ENCODE results near the gene HSD11B2.
A peak's percentile ranks its signal among the peaks of the same experiment; 100 is the strongest.
"Not testable (repeated sequence)": the region's sequence is repeated elsewhere in the genome, so short reads cannot be mapped to it uniquely, and the experiment has no call there.

The HSD11B2 gene

DNA sequence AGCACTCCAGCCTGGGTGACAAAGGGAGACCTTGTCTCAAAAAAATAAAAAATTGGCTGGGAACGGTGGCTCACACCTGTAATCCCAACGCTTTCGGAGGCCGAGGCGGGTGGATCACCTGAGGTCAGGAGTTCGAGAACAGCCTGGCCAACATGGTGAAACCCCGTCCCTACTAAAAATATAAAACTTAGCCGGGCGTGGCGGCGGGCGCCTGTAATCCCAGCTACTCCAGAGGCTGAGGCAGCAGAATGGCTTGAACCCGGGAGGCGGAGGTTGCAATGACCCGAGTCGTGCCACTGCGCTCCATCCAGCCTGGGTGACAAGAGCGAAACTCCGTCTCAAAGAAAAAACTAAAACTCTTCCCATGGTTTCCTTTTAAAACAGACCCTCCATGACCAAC, 15.5 kb upstream of the HSD11B2 start:
- not testable (repeated sequence) for DNase-seq (ENCODE audit: low spot score)

DNA sequence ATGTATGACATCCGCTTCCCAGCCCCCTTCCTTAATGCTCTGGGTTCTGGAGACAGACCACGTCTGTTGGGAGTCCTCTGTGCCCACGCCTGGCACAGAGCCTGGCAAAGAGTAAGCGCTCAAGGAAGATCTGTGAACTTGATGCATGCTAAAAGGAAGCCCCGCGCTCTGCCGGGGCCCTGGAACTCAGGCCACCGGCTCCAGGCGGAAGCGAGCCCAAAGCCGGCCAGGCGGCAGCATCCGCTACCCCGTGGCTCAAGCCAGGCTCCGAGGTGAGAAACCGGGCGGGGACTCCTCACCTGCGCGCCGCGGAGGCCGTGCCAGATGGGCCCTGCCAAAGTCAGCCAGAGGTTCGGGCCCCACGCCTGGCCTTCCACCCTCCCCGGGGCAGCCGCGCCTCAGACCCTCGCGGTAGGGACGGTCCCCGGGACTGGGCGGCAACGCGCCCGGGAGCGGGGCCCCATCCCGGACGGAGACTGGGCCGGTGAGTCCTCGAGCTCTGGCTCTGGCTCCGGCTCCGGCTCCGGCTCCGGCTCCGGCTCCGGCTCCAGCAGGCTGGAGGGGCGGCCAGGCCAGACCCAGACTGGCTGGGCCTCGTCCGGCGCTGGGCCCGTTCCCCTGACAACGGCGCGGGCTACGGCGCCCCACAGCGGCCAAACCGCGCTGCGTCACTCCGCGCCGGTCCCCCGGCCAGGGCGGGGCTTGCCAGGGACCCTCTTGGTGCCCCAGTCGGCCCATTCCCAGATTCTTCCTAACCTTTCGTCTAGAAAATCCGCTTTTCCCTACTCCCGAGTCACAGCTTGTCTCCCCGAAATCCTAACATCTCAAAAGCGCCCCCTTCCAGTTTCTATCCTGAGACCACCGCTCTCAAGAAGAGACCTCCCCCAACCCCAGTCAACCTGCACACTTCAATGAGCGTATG, 14.8 kb upstream of the HSD11B2 start, which contains the start of gene ZDHHC1:
TSS of gene ZDHHC1 (minus strand) at position 606 of the 922 bp plus-strand sequence. CDS start 8,702 bp downstream, outside the sequence.
- DNase-seq (ENCODE audit: low spot score): peak; percentile 94

DNA sequence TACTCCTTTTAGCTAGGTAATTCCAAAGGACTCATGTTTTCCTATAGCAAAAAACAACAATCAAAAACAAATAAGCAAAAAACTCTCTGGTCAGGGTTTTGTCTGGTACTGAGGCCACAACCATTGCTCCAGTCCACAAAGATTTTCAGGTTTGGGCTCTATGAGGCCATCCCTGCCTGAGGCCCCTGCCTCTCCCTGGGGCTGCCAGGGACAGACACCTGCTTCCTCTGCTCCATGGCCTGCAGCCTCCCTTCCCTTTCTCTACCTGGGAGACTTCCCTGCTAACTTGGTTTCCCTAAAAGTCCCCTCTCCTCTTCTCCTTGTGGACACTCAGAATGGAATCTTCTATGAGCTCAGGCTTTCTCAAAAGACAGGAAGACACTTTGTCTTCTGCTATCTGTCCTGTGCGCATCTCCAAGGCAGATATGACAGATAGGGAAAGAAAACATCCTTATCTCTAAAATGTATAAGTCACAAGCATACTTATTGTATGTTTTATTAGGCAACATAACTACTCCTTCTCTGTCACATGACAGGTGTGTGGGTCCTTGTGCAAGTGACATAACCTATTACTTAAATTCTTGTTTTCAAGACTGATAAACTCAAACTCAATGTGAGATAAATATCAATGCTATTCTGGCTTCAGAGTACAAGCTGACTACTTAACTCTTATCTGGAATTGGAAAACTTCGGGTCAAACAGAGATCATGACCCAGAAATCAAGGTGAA, 13.4 kb upstream of the HSD11B2 start:
- DNase-seq (ENCODE audit: low spot score): no peak

DNA sequence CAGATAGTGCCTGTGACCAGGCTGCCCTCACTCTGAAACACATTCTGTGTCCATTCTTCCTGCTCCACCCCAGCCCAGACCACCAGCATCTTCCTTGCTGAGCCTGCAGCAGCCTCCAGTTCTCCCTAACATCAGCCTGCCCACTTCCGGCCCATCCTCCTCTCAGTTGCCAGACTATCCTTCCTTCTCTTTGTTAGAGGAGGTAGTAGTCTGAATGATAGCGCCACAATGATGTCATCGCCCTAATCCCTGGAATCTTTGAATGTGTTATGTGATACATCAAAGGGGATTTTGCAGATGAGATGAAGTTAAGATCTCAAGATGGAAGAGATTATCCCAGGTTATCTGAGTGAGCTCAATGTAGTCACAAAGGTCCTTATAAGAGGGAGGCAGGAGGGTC, 11.4 kb upstream of the HSD11B2 start:
- no peak for DNase-seq (ENCODE audit: low spot score)

DNA sequence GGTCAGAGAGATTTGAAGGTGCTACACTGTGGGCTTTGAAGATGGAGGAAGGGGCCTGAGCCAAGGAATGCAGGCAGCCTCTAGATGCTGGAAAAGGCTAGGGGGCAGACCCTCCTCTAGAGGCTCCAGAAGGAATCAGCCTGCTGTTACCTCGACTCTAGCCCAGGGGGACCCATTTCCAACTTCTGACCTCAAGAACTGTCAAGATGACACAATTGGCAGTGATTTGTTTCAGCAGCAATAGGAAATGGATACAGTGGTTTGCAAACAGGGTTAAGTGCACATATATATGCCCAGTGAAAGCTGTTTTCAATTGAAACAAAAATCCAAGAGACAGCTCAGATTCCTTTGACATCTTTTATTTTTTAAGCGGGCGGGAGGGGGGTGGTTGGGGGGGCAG, 11.0 kb upstream of the HSD11B2 start:
- DNase-seq (ENCODE audit: low spot score): no peak

DNA sequence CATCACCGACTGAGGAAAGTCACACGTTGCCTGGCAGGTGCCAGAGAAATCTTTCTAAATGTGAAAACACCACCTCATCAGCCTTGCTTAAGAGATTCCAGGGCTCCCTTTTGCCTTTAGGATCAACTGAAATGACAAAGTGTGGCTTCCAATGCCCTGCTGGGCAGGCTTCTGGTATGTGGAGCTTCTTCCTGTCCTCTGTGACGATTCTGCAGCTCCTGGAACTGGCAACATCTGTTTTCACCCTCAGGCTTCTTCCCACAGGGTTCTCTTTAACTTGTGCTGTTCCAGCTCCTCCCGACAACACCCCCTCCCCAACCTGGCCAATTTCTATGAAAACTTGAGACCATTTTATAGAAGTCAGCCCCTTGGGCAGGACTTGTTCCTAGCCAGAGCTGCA, 9.9 kb upstream of the HSD11B2 start:
- no peak for DNase-seq (ENCODE audit: low spot score)

DNA sequence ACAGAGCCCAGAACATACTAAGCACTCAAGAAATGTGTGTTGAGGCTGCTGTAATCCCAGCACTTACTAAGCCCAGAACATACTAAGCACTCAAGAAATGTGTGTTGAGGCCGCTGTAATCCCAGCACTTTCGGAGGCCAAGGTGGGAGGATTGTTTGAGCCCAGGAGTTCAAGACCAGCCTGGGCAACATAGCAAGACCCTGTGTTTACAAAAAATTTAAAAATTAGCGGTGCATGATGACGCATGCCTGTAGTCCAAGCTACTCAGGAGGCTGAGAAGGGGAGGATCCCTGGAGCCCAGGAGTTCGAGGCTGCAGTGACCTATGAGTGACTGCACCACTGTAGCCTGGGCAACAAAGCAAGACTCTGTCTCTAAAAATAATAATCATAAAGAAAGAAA, 7.9 kb upstream of the HSD11B2 start:
- DNase-seq (ENCODE audit: low spot score): no peak

DNA sequence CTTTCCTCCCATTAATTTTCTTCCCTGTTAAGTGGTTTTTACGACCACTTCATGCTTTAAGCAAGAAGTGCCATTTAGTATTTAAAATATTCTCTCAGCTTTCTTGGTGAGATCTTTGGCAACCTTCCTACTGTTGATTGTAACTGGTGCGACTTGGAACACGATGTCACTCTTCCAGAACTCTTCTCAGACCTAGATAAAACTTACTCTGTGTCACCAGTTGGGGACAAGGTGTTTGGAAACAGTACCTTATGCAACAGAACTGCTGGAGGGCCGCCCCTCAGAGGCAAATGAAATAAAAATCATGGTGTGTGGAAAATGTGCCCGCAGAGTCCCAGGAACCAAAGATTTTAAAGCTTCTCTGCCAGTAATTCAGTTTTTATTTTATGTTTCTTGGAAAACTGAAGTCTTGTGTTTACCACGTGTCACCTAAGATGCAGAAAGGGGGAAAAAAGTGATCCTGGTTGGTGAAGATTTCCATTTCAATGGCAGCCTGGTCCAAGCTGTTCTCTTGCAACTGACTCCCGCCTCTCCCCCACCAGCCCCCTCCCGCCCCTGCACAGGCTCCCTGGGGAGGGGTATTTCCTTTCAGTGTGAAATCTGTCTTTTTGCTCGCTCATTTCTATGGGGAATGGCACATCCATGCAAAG, 7.2 kb upstream of the HSD11B2 start:
- no peak for DNase-seq (ENCODE audit: low spot score)

DNA sequence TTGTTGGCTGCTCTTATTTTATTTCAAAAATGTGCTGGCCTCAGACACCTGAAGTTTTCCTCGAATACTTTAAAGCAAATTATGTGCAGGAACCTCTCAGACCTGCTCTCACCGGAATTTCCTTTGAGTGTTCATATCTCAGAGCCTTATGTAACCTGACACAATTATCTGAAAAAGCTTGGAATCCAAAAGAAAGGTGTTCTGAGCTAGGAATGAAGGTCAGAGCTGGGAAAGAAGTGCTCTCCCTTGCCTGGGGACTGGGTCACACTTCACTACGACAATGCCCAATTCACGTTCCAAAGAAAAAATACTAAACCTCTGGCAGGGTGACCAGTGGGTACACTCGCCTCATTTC, 6.7 kb upstream of the HSD11B2 start:
- no peak for DNase-seq (ENCODE audit: low spot score)

DNA sequence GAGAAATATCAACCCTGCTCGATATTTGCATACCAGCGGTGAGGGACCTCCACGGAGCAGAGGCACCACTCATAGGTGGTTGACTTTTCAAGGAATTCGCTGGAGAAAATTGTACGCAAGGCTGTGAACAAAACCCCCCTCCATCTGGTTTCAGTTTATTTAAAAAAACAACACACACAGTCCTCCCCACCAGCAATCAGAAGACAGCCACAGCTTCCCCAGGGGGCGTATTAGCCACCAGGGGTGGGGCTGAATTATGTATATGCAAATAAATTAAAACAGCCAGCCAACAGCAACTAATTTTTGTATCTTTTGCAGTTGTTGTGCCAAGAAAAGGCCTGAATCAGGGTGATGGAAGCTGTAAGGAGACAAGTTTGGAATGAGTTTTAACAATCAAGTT, 5.9 kb upstream of the HSD11B2 start:
- DNase-seq (ENCODE audit: low spot score): no peak

DNA sequence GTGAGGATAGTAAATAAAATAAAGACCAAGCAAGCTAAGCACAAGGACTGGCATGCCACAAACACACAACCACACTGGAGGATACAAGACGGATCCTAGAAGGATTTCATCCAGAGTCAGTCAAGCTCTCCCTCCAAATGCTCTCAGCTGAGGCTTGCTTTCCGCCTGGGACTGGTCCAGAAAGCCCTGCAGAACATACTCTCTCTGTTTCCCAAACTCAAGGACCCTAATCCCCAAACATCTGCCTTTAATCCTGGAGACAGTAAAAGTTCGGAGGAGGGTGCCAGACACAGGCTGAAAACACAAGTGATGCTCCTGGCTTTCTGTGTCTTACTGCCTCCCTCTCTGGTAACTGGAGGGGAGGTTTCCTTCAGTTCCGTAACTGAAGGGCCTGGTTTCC, 5.3 kb upstream of the HSD11B2 start:
- DNase-seq (ENCODE audit: low spot score): no peak

DNA sequence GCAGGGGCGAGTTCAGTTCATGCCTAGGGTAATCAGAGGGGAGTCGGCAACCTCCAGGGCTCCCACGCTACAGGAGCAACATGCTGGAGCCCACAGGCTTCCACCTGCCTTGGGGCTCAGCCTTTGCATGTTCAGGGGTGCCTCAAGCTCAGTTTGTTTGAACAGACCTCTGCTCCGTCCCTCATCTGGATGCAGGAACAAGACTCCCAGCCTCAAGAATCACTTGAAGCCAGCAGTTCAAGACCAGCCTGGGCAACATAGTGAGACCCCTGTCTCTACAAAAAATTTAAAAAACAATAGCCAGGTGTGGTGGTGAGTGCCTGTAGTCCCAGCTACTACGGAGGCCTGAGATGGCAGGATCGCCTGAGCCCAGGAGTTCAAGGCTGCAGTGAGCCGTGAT, 4.9 kb upstream of the HSD11B2 start:
- DNase-seq (ENCODE audit: low spot score): no peak

DNA sequence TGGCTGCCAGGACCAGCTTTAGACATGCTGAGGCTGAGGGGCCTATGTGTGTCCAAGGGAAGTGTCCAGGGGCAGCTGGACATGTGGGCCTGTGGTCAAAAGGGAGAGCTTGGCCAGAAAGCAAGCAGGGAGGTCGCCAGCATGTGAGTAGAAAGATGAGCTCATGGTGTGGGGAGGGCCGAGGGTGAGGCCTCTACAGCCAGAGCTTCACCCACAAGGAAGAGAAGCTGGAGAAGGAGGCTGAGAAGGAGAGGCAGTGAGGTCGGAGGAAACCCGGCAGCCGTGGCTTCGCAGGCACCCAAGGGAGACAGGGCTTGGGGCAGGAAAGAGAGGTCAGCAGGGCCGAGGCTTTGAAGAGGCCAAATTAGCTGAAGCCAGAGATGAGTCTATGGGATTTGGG, 4.0 kb upstream of the HSD11B2 start:
- DNase-seq (ENCODE audit: low spot score): no peak

DNA sequence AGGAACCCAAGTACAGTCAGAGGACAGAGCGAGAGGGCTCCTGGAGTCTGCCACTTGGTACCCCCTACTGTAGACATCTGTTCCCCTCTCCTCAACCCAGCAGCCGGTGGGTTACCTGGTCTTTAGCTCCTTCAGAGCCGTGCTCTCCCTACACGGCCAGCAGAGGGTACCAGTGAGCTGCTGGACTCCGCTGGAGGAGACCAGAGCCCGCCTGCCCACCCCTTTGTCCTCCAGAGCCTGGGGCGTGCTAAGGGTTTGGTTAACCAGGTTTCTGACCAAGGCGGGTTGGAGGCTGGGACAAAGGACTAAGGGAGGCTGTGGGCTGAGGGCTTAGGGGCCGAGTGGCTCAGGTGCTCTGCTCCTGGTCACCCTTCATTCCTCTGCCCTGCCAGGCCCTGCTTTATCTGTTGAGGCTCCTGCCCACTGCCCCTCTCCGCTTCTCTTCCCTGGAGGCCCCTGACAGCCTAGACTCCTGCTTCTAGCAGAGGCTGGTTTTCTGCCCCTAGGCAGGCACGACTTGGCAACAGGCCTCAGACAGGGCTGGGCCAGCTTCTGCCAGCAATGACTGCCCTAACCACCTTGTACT, 2.7 kb upstream of the HSD11B2 start:
- DNase-seq (ENCODE audit: low spot score): peak; percentile 80

DNA sequence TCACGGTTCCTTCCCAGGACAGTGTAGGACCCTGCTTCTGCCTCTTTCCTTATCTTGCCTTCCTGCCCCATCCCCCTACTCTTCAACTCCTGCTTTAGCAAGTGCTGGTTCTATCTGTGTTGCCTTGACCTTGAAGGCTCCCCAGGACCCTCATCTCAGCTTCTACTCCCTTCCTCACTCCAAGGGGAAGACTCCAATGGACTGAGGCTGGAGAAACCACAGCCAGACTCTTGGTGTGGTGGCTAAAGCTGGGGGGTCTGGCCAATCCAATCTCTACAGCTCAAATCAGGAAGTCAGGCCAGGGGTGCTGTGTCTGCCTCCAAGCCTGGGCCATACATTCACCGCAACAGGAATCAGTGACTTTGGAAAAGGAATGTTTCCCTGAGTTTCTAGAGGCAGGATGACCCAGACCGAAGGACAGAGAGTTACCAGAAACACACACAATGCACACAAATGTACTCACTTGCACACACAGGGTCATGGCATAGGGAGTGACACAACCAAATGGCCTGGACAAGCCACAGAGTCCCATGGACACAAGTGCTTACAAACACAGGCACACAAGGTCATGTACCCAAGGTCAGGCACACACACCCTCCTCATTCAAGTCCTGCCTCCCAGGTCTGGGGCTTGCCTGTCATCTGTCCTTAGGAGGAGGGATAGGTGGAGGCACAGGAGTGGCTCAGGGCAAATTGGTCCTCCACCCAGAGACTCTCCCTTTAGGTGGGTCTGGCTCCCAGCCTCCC, 1.7 kb upstream of the HSD11B2 start:
- DNase-seq (ENCODE audit: low spot score): no peak

DNA sequence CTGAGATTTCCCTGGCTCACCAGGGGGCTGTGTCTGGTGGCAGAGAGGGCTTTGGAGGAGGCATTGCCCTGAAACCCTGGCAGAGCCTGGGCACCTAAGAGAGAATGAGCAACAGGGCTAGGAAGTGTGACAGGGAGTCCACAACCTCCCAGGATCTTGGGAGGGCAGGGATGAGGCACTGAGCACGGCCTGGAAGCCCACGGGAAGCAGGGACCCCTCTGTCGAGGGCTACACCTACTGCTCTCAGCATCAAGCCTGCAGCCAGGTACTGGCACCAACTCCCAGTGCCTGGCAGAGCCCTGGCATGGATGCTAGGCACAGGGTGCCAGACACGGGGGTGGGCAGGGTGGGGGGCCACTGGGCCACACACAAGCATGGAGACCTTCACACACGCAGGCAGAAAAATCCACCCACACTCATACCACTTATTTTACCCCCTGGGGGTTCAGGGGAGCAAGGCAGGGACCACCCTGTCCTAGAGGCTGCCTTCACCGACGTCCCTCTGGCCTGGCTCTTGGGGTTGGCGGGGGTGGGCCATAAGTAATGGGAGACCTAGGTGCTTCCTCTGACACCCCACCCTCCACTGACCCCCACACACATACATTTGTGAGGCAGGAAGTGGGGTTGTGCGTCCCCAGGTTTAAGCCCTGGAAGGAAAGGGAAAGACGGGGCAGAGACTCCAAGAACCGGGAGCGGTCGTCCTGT, 970 bp upstream of the HSD11B2 start:
- no peak for DNase-seq (ENCODE audit: low spot score)

DNA sequence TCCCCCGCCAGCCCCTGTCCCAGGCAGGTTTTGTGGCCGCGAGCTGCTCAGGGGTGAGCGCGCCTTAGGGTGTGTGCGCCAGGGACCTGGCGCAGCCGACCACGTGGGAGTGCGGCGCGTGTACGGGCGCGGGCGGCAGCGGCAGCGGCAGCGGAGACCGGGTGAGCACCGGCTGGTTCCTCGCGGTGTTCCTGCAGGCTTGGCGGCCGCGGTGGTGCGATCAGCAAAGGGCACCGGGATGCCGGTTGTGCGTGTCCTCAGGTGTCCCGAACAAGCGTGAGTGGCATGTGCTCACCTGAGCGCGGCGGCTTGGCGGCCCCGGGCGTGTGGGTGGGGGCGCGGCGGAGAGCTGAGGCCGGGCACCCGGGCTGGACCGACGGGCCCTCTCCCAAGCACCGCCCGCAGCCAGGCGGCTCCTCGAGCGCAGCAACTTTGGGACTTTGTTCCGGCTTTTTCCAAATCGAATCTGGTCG, 381 bp upstream of the HSD11B2 start:
- DNase-seq (ENCODE audit: low spot score): peak; percentile 74

DNA sequence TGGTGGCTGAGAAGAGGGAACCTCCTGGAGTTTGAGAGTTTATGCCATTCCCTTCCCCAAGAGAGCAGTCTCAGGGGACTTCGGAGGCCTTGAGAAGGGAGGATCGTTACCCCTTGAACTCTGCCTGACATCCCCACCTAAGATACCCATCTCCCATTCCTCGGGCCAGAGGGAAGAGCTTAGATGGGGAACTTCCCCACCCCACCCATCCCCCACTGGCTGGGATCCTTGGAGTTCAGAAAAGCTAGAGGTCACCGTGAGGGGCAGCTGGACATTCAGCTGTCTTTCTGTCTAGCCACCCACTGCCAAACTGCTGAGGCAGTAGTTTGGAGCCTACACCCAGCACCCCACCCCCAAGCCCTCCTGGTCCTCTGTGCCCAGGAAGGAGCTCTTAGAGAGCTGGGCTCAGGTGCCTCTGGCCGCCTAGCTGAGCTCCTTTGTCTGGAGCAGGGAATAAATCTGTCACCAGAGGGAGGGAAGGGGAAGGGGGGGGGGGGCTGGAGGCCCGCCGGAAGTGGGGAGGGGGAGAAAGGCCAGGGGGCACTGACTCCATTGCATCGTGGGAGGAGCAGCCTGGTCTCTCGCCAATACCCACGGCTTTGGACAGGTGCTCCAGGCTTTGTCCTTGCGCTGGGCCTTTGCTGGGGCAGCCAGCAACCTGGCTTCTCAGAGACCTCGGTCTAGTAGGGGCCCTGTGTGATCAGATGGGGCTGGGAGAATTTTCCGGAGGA, 1.0 kb downstream of the HSD11B2 start:
- DNase-seq (ENCODE audit: low spot score): no peak

DNA sequence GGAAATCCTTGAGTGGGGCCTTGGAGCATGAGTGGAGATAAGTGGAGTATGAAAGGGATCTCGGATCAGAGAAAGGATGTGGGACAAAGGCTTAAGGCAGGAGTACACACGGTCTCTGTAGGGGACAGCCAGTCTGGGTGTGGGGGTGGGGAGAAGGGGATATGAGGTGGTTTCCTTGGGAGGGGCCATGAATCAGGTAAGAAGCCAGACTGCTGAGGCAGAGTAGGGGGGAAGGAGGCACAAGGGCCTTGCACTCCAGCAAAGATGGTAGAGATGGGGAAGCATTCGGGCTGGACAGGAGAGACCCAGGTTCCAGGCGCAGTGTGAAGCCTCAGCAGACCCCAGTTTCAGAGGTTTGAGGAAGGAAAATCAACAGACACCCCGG, 1.6 kb downstream of the HSD11B2 start:
- DNase-seq (ENCODE audit: low spot score): no peak

DNA sequence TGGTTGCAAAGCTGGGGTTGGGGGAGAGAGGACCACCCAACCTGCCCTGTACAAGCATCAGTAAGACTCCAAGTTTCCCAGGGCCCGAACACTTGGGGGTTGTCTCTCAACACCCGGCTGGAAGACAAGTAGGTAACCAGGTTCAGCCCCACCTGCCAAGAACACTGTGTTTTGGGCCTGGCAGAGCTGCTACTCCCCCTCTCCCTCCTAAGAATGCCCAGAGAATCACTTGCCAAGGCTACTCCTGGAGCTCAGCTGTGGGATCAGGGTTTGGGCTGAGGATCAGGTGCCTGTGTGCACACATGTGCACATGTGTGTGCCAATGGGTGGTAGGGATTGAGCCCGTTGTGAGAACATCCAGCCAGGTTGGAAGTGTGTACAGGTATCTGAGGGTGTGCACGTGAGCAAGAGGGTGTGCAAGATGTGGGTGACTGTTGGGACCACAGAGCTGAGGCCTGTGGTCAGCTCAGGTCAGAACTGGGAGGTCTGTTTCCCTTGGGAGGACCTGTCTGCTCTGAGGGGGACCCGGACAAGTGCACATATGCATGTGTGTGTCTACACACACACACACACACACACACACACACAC, 2.3 kb downstream of the HSD11B2 start:
- no peak for DNase-seq (ENCODE audit: low spot score)

Measured in D341Med (cell line).